Measurements from ENCODE around the gene ACVRL1.

ACVRL1 gene

DNA sequence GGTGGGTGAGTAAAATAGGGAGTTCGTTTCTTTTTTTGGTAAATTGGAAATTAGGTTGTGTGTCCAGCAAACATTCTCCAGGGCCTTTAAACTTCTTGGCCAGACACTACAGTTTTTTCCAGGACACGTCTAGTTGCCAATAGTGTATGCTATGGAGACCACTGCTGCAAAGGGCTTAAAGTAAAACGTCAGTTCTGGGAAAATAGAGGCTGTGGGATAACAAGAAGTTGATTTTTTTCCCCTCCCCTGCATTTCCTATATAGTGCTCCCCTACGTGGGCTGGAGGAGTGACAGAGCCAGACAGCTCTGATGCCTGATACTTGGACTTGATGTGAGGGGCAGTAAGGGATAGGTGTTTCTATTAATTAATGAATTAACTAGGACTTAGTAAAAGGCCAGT is 46.6 kb downstream of the ACVRL1 start:
- TF ChIP-seq CTCF (IDR thresholded peaks at IDR 0.05; ENCODE audit: low read depth, low read length, missing control alignments) = no peak
- peaks cover 2% of the 10 kb centered on the region for H3K36me3 ChIP-seq (replicated peaks)
- in situ Hi-C loops (cut with HindIII; ENCODE audit: low pct_ligation_motif_present, low sequenced_read_pairs) = no loop called here
- no peak for DNase-seq
- H3K27me3 ChIP-seq (replicated peaks) = no peaks in the 10 kb centered on the region
- no peak overlapping the region for H3K27ac ChIP-seq
- no peak overlapping the region for H3K4me3 ChIP-seq (ENCODE audit: low read depth, low read length)

DNA sequence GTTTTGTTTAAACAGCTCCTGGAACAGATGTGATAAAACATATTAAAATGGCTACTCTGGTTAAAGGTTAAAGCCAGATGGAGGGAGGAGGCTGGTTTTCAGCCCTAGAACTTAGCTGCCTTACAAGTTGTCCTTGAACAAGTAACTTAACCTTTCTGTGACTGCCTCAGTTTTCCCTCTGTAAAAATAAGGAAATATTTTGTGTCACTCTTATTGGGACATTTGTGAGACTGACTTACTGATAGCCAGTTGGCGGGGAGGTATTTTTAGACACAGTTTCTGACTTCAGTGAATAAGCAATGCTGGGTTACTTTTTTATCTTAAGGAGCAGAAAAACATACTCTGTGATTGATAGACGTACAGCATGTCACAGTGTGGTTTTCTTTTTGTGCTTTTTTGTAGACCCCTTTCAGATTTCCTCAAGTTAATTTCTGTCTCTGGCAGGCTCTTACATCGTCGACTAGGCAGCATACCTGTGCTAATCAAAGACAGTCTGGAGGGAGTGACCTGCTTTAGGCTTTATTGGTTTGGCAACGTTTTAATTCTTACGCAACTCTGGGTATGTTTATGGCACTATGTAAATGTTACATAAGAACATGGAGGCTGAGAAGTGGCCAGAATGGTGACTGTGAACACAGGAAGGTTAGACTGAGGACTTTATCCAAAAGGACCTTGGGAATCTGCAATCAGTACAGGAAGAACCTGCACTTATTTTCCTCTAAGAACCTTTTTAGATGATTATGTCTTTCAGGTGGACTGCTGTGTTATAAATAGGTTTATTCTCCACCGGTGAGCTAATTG is 47.5 kb downstream of the ACVRL1 start:
- no peak overlapping the region for H3K4me3 ChIP-seq (ENCODE audit: low read depth, low read length)
- no peaks in the 10 kb centered on the region for H3K27me3 ChIP-seq (replicated peaks)
- no peak for TF ChIP-seq CTCF (IDR thresholded peaks at IDR 0.05; ENCODE audit: low read depth, low read length, missing control alignments)
- no peak for DNase-seq
- no peak overlapping the region for H3K27ac ChIP-seq
- in situ Hi-C loops (cut with HindIII; ENCODE audit: low pct_ligation_motif_present, low sequenced_read_pairs) = no loop called here
- H3K36me3 ChIP-seq (replicated peaks) = peaks cover 2% of the 10 kb centered on the region

GRCh38 chr12:51955702-51956101 is 48.4 kb downstream of the ACVRL1 start:
- DNase-seq = no peak
- in situ Hi-C loops (cut with HindIII; ENCODE audit: low pct_ligation_motif_present, low sequenced_read_pairs) = no loop called here
- H3K27ac ChIP-seq = no peak overlapping the region
- H3K27me3 ChIP-seq (replicated peaks) = no peaks in the 10 kb centered on the region
- H3K4me3 ChIP-seq (ENCODE audit: low read depth, low read length) = no peak overlapping the region
- H3K36me3 ChIP-seq (replicated peaks) = peaks cover 2% of the 10 kb centered on the region
- no peak for TF ChIP-seq CTCF (IDR thresholded peaks at IDR 0.05; ENCODE audit: low read depth, low read length, missing control alignments)

- in situ Hi-C loops (cut with HindIII; ENCODE audit: low pct_ligation_motif_present, low sequenced_read_pairs) = no loop called here
- Histone ChIP-seq H3K4me3 (ENCODE audit: low read depth, low read length) (no peak overlapping the region), H3K36me3 (replicated peaks) (no peaks in the 10 kb centered on the region), H3K27me3 (replicated peaks) (no peaks in the 10 kb centered on the region), H3K27ac (no peak overlapping the region)
- no peak for TF ChIP-seq CTCF (IDR thresholded peaks at IDR 0.05; ENCODE audit: low read depth, low read length, missing control alignments)
- no peak for DNase-seq
These were observed 51.2 kb downstream of the ACVRL1 start for GRCh38 chr12:51958542-51958941.

GRCh38 chr12:51959211-51959610 is 51.9 kb downstream of the ACVRL1 start:
- TF ChIP-seq CTCF (IDR thresholded peaks at IDR 0.05; ENCODE audit: low read depth, low read length, missing control alignments) = no peak
- in situ Hi-C loops (cut with HindIII; ENCODE audit: low pct_ligation_motif_present, low sequenced_read_pairs) = no loop called here
- H3K27me3 ChIP-seq (replicated peaks) = no peaks in the 10 kb centered on the region
- no peak overlapping the region for H3K4me3 ChIP-seq (ENCODE audit: low read depth, low read length)
- H3K27ac ChIP-seq = no peak overlapping the region
- DNase-seq = no peak
- H3K36me3 ChIP-seq (replicated peaks) = no peaks in the 10 kb centered on the region

DNA sequence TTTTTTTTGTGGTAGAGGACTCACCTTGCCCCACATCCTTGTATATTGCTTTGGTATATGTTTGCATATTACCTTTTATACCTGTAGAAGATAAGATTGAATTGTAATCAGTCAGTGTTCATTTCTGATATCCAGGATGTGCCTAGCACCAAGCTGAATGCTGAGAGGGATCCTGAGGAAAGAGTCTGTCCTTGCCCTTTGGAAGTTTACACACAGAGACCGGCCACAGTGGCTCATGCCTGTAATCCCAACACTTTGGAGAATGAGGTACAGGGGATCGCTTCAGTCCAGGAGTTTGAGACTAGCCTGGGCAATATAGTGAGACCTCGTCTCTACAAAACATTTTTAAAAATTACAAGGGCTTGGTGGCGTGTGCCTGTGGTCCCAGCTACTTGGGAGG is 52.6 kb downstream of the ACVRL1 start:
- H3K4me3 ChIP-seq (ENCODE audit: low read depth, low read length) = no peak overlapping the region
- no peak overlapping the region for H3K27ac ChIP-seq
- TF ChIP-seq CTCF (IDR thresholded peaks at IDR 0.05; ENCODE audit: low read depth, low read length, missing control alignments) = no peak
- no peaks in the 10 kb centered on the region for H3K27me3 ChIP-seq (replicated peaks)
- no peaks in the 10 kb centered on the region for H3K36me3 ChIP-seq (replicated peaks)
- DNase-seq = no peak
- in situ Hi-C loops (cut with HindIII; ENCODE audit: low pct_ligation_motif_present, low sequenced_read_pairs) = no loop called here
